WTC11 (cell line): ENCODE data around the gene RTKN.

Experiments used
- ATF1 ChIP-seq: sonication (generic); formaldehyde crosslinking; IDR thresholded peaks from 2 replicates; pipeline ENCODE4 v1.8.1; 2023; ENCODE audit warnings: mild to moderate bottlenecking, moderate library complexity, missing genetic modification reagents
- ESRRA ChIP-seq: sonication (generic); formaldehyde crosslinking; IDR thresholded peaks from 2 replicates; pipeline ENCODE4 v1.8.1; 2022; ENCODE audit warnings: mild to moderate bottlenecking, missing genetic modification reagents, borderline replicate concordance
- KAT7 ChIP-seq: sonication (generic); formaldehyde crosslinking; IDR thresholded peaks from 2 replicates; pipeline ENCODE4 v1.8.1; 2023; ENCODE audit warnings: missing genetic modification reagents, mild to moderate bottlenecking, borderline replicate concordance
- MAX ChIP-seq: sonication (generic); formaldehyde crosslinking; IDR thresholded peaks from 2 replicates; pipeline ENCODE4 v1.8.0; 2022; ENCODE audit warnings: mild to moderate bottlenecking, missing genetic modification reagents
- MYBL2 ChIP-seq: sonication (generic); formaldehyde crosslinking; IDR thresholded peaks from 2 replicates; pipeline ENCODE4 v1.8.1; 2023; ENCODE audit warnings: mild to moderate bottlenecking, moderate library complexity, missing genetic modification reagents
- OVOL2 ChIP-seq: fragments of 250-450 bp; sonication (Bioruptor Pico); IDR thresholded peaks from 2 replicates; pipeline ENCODE4 v1.9.0; 2021; ENCODE audit warnings: mild to moderate bottlenecking, borderline replicate concordance
- TCF7 ChIP-seq: sonication (generic); formaldehyde crosslinking; IDR thresholded peaks from 2 replicates; pipeline ENCODE4 v1.8.0; 2022; ENCODE audit warnings: mild to moderate bottlenecking, low read depth, missing genetic modification reagents, moderate library complexity
- ZNF423 ChIP-seq: fragments of 250-450 bp; sonication (Bioruptor Pico); IDR thresholded peaks from 2 replicates; pipeline ENCODE4 v2.1.2; 2022; ENCODE audit warnings: mild to moderate bottlenecking, moderate library complexity
- ZNF425 ChIP-seq: fragments of 250-450 bp; sonication (Bioruptor Pico); conservative IDR thresholded peaks from 2 replicates; pipeline ENCODE4 v1.9.0; 2021; ENCODE audit warnings: mild to moderate bottlenecking
- TF ChIP-seq, protein P1 (sequence below): sonication (generic); formaldehyde crosslinking; IDR thresholded peaks from 2 replicates; pipeline ENCODE4 v1.8.0; 2022; ENCODE audit warnings: mild to moderate bottlenecking, missing genetic modification reagents
- TF ChIP-seq, protein P2 (sequence below): fragments of 250-450 bp; sonication (Bioruptor Pico); IDR thresholded peaks from 2 replicates; pipeline ENCODE4 v2.1.2; 2022; ENCODE audit warnings: mild to moderate bottlenecking, moderate library complexity
- TF ChIP-seq, protein P3 (sequence below): fragments of 200-600 bp; IDR thresholded peaks from 2 replicates; pipeline ENCODE4 v1.8.0; 2022; ENCODE audit warnings: antibody characterized with exemption
- TF ChIP-seq, protein P4 (sequence below): sonication (generic); formaldehyde crosslinking; IDR thresholded peaks from 2 replicates; pipeline ENCODE4 v1.8.1; 2022; ENCODE audit warnings: mild to moderate bottlenecking, missing genetic modification reagents, moderate library complexity, borderline replicate concordance

DNA sequence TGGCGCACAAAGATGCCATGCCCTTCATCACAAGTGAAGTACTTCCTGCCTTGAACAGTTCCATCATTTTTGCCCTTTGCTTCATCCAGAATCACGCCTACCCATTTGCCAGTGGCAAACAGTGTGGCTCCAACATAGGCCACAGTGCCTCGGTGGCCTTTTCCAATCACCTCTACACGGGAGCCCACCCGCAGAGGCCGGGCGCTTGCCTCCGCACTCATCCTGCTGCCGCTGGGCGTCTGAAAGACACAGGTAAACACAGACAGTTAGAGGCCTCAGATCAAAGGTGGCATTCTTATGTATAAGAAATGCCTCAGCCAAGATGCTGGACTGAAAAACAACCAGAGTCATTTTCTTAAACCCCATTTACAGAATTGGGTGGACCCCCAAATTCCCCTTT is 63.7 kb downstream of the RTKN start:
- TF ChIP-seq, protein P1, sequence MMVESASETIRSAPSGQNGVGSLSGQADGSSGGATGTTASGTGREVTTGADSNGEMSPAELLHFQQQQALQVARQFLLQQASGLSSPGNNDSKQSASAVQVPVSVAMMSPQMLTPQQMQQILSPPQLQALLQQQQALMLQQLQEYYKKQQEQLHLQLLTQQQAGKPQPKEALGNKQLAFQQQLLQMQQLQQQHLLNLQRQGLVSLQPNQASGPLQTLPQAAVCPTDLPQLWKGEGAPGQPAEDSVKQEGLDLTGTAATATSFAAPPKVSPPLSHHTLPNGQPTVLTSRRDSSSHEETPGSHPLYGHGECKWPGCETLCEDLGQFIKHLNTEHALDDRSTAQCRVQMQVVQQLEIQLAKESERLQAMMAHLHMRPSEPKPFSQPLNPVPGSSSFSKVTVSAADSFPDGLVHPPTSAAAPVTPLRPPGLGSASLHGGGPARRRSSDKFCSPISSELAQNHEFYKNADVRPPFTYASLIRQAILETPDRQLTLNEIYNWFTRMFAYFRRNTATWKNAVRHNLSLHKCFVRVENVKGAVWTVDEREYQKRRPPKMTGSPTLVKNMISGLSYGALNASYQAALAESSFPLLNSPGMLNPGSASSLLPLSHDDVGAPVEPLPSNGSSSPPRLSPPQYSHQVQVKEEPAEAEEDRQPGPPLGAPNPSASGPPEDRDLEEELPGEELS (CRISPR knock-in tag), result no peak
- TF ChIP-seq, protein P2, sequence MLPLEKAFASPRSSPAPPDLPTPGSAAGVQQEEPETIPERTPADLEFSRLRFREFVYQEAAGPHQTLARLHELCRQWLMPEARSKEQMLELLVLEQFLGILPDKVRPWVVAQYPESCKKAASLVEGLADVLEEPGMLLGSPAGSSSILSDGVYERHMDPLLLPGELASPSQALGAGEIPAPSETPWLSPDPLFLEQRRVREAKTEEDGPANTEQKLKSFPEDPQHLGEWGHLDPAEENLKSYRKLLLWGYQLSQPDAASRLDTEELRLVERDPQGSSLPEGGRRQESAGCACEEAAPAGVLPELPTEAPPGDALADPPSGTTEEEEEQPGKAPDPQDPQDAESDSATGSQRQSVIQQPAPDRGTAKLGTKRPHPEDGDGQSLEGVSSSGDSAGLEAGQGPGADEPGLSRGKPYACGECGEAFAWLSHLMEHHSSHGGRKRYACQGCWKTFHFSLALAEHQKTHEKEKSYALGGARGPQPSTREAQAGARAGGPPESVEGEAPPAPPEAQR (CRISPR knock-in tag), result no peak
- TF ChIP-seq ZNF423, result no peak
- no peak for TF ChIP-seq ATF1
- no peak for TF ChIP-seq MAX (CRISPR knock-in tag)
- TF ChIP-seq, protein P3, sequence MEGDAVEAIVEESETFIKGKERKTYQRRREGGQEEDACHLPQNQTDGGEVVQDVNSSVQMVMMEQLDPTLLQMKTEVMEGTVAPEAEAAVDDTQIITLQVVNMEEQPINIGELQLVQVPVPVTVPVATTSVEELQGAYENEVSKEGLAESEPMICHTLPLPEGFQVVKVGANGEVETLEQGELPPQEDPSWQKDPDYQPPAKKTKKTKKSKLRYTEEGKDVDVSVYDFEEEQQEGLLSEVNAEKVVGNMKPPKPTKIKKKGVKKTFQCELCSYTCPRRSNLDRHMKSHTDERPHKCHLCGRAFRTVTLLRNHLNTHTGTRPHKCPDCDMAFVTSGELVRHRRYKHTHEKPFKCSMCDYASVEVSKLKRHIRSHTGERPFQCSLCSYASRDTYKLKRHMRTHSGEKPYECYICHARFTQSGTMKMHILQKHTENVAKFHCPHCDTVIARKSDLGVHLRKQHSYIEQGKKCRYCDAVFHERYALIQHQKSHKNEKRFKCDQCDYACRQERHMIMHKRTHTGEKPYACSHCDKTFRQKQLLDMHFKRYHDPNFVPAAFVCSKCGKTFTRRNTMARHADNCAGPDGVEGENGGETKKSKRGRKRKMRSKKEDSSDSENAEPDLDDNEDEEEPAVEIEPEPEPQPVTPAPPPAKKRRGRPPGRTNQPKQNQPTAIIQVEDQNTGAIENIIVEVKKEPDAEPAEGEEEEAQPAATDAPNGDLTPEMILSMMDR, result no peak
- no peak for TF ChIP-seq TCF7
- TF ChIP-seq KAT7, result no peak
- no peak for TF ChIP-seq ZNF425 (CRISPR knock-in tag)
- no peak for TF ChIP-seq ESRRA (CRISPR knock-in tag)
- no peak for TF ChIP-seq OVOL2
- no peak for TF ChIP-seq MYBL2 (CRISPR knock-in tag)
- TF ChIP-seq, protein P4, sequence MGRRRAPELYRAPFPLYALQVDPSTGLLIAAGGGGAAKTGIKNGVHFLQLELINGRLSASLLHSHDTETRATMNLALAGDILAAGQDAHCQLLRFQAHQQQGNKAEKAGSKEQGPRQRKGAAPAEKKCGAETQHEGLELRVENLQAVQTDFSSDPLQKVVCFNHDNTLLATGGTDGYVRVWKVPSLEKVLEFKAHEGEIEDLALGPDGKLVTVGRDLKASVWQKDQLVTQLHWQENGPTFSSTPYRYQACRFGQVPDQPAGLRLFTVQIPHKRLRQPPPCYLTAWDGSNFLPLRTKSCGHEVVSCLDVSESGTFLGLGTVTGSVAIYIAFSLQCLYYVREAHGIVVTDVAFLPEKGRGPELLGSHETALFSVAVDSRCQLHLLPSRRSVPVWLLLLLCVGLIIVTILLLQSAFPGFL (CRISPR knock-in tag), result no peak
